Endothelial cell of umbilical vein (primary cell): Measurements from ENCODE around the gene SDC4. TPM values are rescaled to one million over a fixed set of nuclear protein-coding genes. Genes with fewer than 3 reads are reported as not detected.

Experiments used
- BruUV-seq: library from RNA; stranded (reverse); fragments of 400-500 nt; replicated peaks from 2 replicates; lab custom pipeline; 2021; lab: Mats Ljungman, UMichigan
- CTCF ChIA-PET: fragments of 300-600, 350-600 bp; sonication (Branson Sonifier 250); formaldehyde crosslinking; loops from one replicate; lab custom pipeline; 2021; ENCODE audit warnings: antibody characterized with exemption, inconsistent platforms; lab: Charles Lee
- POLR2A ChIA-PET: fragments of 300-600, 350-600 bp; sonication (Branson Sonifier 250); formaldehyde crosslinking; loops from one replicate; lab custom pipeline; 2021; ENCODE audit warnings: antibody characterized with exemption, inconsistent platforms; lab: Charles Lee
- DNase-seq: peaks from one replicate; pipeline ENCODE4 v3.0.0-alpha.2; 2011; ENCODE audit warnings: low read depth, low spot score
- FAIRE-seq: peaks from 2 replicates; lab custom pipeline; 2011; peaks lifted over from hg19 to GRCh38; lab: Jason Lieb, UNC
- H2AFZ ChIP-seq: 2 replicates; pipeline ENCODE4 v1.6.0; 2012; ENCODE audit warnings: low read depth, low read length, control low read depth, inconsistent platforms
- H3K27ac ChIP-seq: 2 replicates; pipeline ENCODE4 v1.5.1; 2011; ENCODE audit warnings: low read depth, mild to moderate bottlenecking, control low read depth, low read length, moderate library complexity; ENCODE audit not compliant: insufficient read depth
- H3K27me3 ChIP-seq, 2 experiments: 2 replicates each; pipeline versions ENCODE4 v1.6.0 to v1.6.1; 2011; ENCODE audit warnings: low read length in 2 of 2, mixed read lengths in 1 of 2; ENCODE audit not compliant: control insufficient read depth in 2 of 2, insufficient read depth in 2 of 2
- H3K36me3 ChIP-seq, 2 experiments: 2 replicates in 1 of 2; 3 replicates in 1 of 2; pipeline ENCODE4 v1.5.1; 2011; ENCODE audit warnings: low read length in 2 of 2, mild to moderate bottlenecking in 1 of 2, moderate library complexity in 1 of 2; ENCODE audit not compliant: control insufficient read depth in 2 of 2, insufficient read depth in 2 of 2; ENCODE audit errors: extremely low read depth in 1 of 2
- H3K4me1 ChIP-seq: 3 replicates; pipeline ENCODE4 v1.5.1; 2011; ENCODE audit warnings: mild to moderate bottlenecking, low read length; ENCODE audit not compliant: control insufficient read depth, insufficient read depth; ENCODE audit errors: extremely low read depth
- H3K4me2 ChIP-seq: 2 replicates; pipeline ENCODE4 v1.6.1; 2011; ENCODE audit warnings: low read length, control low read depth, mixed read lengths; ENCODE audit not compliant: insufficient read depth
- H3K4me3 ChIP-seq, 3 experiments: fragments of 200-600 bp in 1 of 3; sonication (generic), shearing (Covaris generic) in 1 of 3; replicated peaks in 1 of 3; 2 replicates each; pipeline ENCODE4 v1.5.1; 2011 to 2016; ENCODE audit warnings: control low read depth in 3 of 3, low read length in 3 of 3, mild to moderate bottlenecking in 2 of 3, inconsistent platforms in 1 of 3, low read depth in 1 of 3, moderate library complexity in 1 of 3; ENCODE audit not compliant: insufficient read depth in 1 of 3
- H3K79me2 ChIP-seq: 2 replicates; pipeline ENCODE4 v1.6.0; 2012; ENCODE audit warnings: low read length, inconsistent platforms; ENCODE audit not compliant: control insufficient read depth, insufficient read depth
- H3K9ac ChIP-seq: replicated peaks from 2 replicates; pipeline ENCODE3; 2011; ENCODE audit warnings: low read length, control low read depth; ENCODE audit not compliant: insufficient read depth; ENCODE audit errors: extremely low read depth
- H3K9me1 ChIP-seq: replicated peaks from 3 replicates; pipeline ENCODE4 v1.6.0; 2011; ENCODE audit warnings: mild to moderate bottlenecking, low read length; ENCODE audit not compliant: control insufficient read depth, insufficient read depth; ENCODE audit errors: extremely low read depth
- H3K9me3 ChIP-seq: replicated peaks from 2 replicates; pipeline ENCODE4 v1.5.1; 2012; ENCODE audit warnings: low read length, inconsistent platforms; ENCODE audit not compliant: control insufficient read depth, insufficient read depth
- H4K20me1 ChIP-seq: replicated peaks from 2 replicates; pipeline ENCODE3; 2011; ENCODE audit warnings: mild to moderate bottlenecking, low read length; ENCODE audit not compliant: control insufficient read depth, insufficient read depth; ENCODE audit errors: extremely low read depth
- CTCF ChIP-seq, 2 donors: IDR thresholded peaks; 1 replicate in 1 of 2; 2 replicates in 1 of 2; pipeline ENCODE4 v1.5.1; 2011; ENCODE audit warnings: low read length in 2 of 2, mild to moderate bottlenecking in 2 of 2, moderate library complexity in 2 of 2, control low read depth in 1 of 2, inconsistent platforms in 1 of 2, low read depth in 1 of 2; ENCODE audit not compliant: insufficient read depth in 1 of 2; ENCODE audit errors: extremely low read depth in 1 of 2
- EZH2 ChIP-seq: IDR thresholded peaks from 2 replicates; pipeline ENCODE4 v1.6.1; 2012; ENCODE audit warnings: borderline replicate concordance, low read depth, mild to moderate bottlenecking, moderate library complexity, low read length, inconsistent platforms; ENCODE audit not compliant: severe bottlenecking
- FOS ChIP-seq: IDR thresholded peaks from 2 replicates; pipeline ENCODE4 v1.6.1; 2011; ENCODE audit warnings: mild to moderate bottlenecking, low read length, moderate library complexity, borderline replicate concordance; ENCODE audit not compliant: insufficient read depth
- GATA2 ChIP-seq: IDR thresholded peaks from 2 replicates; pipeline ENCODE4 v1.7.0; 2011; ENCODE audit warnings: low read depth, mild to moderate bottlenecking, moderate library complexity, mixed read lengths, low read length; ENCODE audit not compliant: insufficient read length, insufficient read depth
- JUN ChIP-seq: IDR thresholded peaks from 2 replicates; pipeline ENCODE4 v1.6.1; 2011; ENCODE audit warnings: borderline replicate concordance, low read depth; ENCODE audit not compliant: insufficient read length, insufficient read depth
- MAX ChIP-seq: IDR thresholded peaks from 2 replicates; pipeline ENCODE4 v1.6.1; 2011; ENCODE audit not compliant: insufficient read depth, insufficient read length
- MYC ChIP-seq: IDR thresholded peaks from one replicate; pipeline ENCODE4 v1.6.1; 2011; ENCODE audit warnings: mild to moderate bottlenecking, low read depth, low read length
- POLR2A ChIP-seq: IDR thresholded peaks from 2 replicates; pipeline ENCODE4 v1.6.1; 2012; ENCODE audit warnings: low read depth, mild to moderate bottlenecking, control low read depth, low read length
- POLR2AphosphoS5 ChIP-seq: IDR thresholded peaks from 2 replicates; pipeline ENCODE4 v1.6.1; 2012; ENCODE audit warnings: low read depth, mild to moderate bottlenecking, control low read depth, low read length, moderate library complexity; ENCODE audit not compliant: insufficient read depth
- dilution Hi-C: fragments of 300-500 bp; cut with MboI; formaldehyde crosslinking; loops from one replicate; pipeline ENCODE4 v1.15.0; 2019; ENCODE audit warnings: low sequenced_read_pairs; ENCODE audit not compliant: extremely low pct_ligation_motif_present
- intact Hi-C: fragments of 100-400 bp; cut with micrococcal nuclease; formaldehyde crosslinking; loops from one replicate; pipeline ENCODE4 v1.10.0; 2022
- polyA plus RNA-seq, 4 experiments: library from polyadenylated mRNA; depleted of rRNA in 3 of 4; stranded (reverse) in 3 of 4; unstranded in 1 of 4; fragments of >200 nt; gene quantifications; 2 replicates each; pipeline versions ENCODE4 v1.2.1 to v1.2.3, GENCODE V29; 2011 to 2012; ENCODE audit warnings: missing spikeins in 1 of 4
- total RNA-seq: library from RNA; stranded (reverse); gene quantifications from 2 replicates; pipeline ENCODE4 v1.2.3, GENCODE V29; 2021

SDC4 gene
- total and polyA plus RNA-seq, 2 donors (not counting 3 experiments of a cell fraction or from before 2014, with no cell fraction given) = 26.3 to 32.0 TPM

GRCh38 chr20:45325371-45325770 is 22.9 kb downstream of the SDC4 start:
- ChIA-PET CTCF (interaction anchor here (1.5 to 15.2 kb wide), 3 partner anchors 22 to 112 kb away, joined by 3 to 389 read pairs (median 4); partner anchors contain the start of gene SYS1), POLR2A (no interaction called here)
- H3K36me3 ChIP-seq = peaks cover 2 to 8% of the 10 kb centered on the region in 2 experiments
- H3K9ac ChIP-seq = no peak overlapping the region
- no TSS peak for BruUV-seq
- intact Hi-C loops (no loop called here), dilution Hi-C loops (no loop called here)
- H3K9me3 ChIP-seq = no peaks in the 10 kb centered on the region
- no peaks in the 10 kb centered on the region for H3K4me1 ChIP-seq
- no peak overlapping the region for H3K27ac ChIP-seq
- no peaks in the 10 kb centered on the region for H3K79me2 ChIP-seq
- no peaks in the 10 kb centered on the region for H3K9me1 ChIP-seq
- no peak overlapping the region for H2AFZ ChIP-seq
- TF ChIP-seq CTCF (IDR thresholded peaks at IDR 0.05; ENCODE audit: extremely low read depth in 1 of 2, insufficient read depth in 1 of 2, low read depth in 1 of 2, low read length in 2 of 2) (no peak), JUN (no peak), POLR2AphosphoS5 (no peak), MYC (no peak), GATA2 (no peak), EZH2 (no peak), POLR2A (no peak), MAX (no peak), FOS (no peak)
- no peak overlapping the region for H3K4me2 ChIP-seq
- DNase-seq (no peak), FAIRE-seq (no peak)
- H4K20me1 ChIP-seq = no peaks in the 10 kb centered on the region
- no peaks in the 10 kb centered on the region for H3K27me3 ChIP-seq
- no peak overlapping the region for H3K4me3 ChIP-seq
